Measurements from ENCODE around the gene SLC37A3. TPM values are rescaled to one million over a fixed set of nuclear protein-coding genes. Genes with fewer than 3 reads are reported as not detected.

Gene SLC37A3
- total RNA-seq, 1 experiment from 2014 or later: 52.7 TPM

DNA sequence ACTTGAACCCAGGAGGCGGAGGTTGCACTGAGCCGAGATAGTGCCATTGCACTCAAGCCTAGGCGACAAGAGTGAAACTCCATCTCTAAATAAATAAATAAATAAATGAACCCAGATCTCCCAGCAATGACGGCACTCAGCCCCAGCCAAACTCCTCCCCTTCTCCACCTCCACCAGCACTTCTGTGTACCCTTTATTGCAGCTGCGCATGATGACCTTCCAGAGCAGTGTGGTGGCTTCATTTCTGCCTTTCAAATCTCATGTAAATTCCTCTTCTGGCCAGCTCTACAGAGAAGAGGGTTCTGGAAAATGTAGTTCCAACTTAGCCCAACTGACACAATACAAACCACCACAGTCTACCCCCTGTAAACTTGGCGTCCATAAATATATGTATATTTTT is 108.5 kb downstream of the SLC37A3 start:
- Histone ChIP-seq H3K9ac (ENCODE audit: extremely low read depth, insufficient read length, low read length) (no peak overlapping the region), H4K5ac (ENCODE audit: insufficient read length, low read depth, low read length) (no peak overlapping the region), H2AFZ (ENCODE audit: low read length) (no peak overlapping the region), H2BK5ac (ENCODE audit: insufficient read length, low read length) (no peak overlapping the region), H3K23ac (ENCODE audit: insufficient read length, low read depth, low read length) (no peak overlapping the region), H2AK5ac (ENCODE audit: insufficient read length, low read length) (no peak overlapping the region), H3K79me1 (ENCODE audit: insufficient read depth, low read depth, low read length, poor library complexity, severe bottlenecking) (no peaks in the 10 kb centered on the region), H4K20me1 (ENCODE audit: control insufficient read depth, insufficient read depth, insufficient read length) (no peaks in the 10 kb centered on the region), H2BK120ac (ENCODE audit: low read depth, low read length, poor library complexity, severe bottlenecking) (no peak overlapping the region), H3K4me1 (ENCODE audit: insufficient read depth, low read length) (no peaks in the 10 kb centered on the region), H2BK15ac (ENCODE audit: low read depth, low read length) (no peak overlapping the region), H3T11ph (ENCODE audit: low read length) (no peak overlapping the region), H3K27ac (ENCODE audit: insufficient read length, low read depth, low read length) (no peak overlapping the region), H3K4me2 (ENCODE audit: insufficient read depth, insufficient read length, low read length) (no peak overlapping the region), H4K91ac (ENCODE audit: insufficient read length, low read depth, low read length) (no peak overlapping the region), H4K8ac (replicated peaks; ENCODE audit: insufficient read length, low read depth, low read length) (no peak overlapping the region), H3K14ac (ENCODE audit: insufficient read depth, low read length) (no peak overlapping the region; the same call in 1 of the 2 replicates), H3K4ac (ENCODE audit: low read depth, low read length) (no peak overlapping the region), H3K27me3 (ENCODE audit: insufficient read depth, low read length) (no peaks in the 10 kb centered on the region), H2BK12ac (ENCODE audit: insufficient read length, low read depth, low read length) (no peak overlapping the region), H3K23me2 (ENCODE audit: insufficient read length, low read depth, low read length, poor library complexity, severe bottlenecking) (no peaks in the 10 kb centered on the region), H2BK20ac (ENCODE audit: low read depth, low read length, poor library complexity, severe bottlenecking) (no peak overlapping the region), H3K9me3 (ENCODE audit: control insufficient read depth, low read depth, low read length) (no peaks in the 10 kb centered on the region), H3K18ac (ENCODE audit: insufficient read length, low read depth, low read length) (no peak overlapping the region), H3K56ac (ENCODE audit: insufficient read length, low read depth, low read length) (no peak overlapping the region), H3K79me2 (ENCODE audit: insufficient read depth, low read length) (no peaks in the 10 kb centered on the region)
- H3K27me3 Mint-ChIP-seq (ENCODE audit: low read depth): no peaks in the 10 kb centered on the region
- no peaks in the 10 kb centered on the region for H3K36me3 Mint-ChIP-seq (ENCODE audit: insufficient read depth in 1 of 3, low read depth in 3 of 3)
- no peaks in the 10 kb centered on the region for H3K4me1 Mint-ChIP-seq
- no peaks in the 10 kb centered on the region for H3K9me3 Mint-ChIP-seq
- no peak overlapping the region for H3K27ac Mint-ChIP-seq
- H3K4me3 Mint-ChIP-seq: no peak overlapping the region
- DNase-seq: no peak
- TF ChIP-seq, protein P1, sequence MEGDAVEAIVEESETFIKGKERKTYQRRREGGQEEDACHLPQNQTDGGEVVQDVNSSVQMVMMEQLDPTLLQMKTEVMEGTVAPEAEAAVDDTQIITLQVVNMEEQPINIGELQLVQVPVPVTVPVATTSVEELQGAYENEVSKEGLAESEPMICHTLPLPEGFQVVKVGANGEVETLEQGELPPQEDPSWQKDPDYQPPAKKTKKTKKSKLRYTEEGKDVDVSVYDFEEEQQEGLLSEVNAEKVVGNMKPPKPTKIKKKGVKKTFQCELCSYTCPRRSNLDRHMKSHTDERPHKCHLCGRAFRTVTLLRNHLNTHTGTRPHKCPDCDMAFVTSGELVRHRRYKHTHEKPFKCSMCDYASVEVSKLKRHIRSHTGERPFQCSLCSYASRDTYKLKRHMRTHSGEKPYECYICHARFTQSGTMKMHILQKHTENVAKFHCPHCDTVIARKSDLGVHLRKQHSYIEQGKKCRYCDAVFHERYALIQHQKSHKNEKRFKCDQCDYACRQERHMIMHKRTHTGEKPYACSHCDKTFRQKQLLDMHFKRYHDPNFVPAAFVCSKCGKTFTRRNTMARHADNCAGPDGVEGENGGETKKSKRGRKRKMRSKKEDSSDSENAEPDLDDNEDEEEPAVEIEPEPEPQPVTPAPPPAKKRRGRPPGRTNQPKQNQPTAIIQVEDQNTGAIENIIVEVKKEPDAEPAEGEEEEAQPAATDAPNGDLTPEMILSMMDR (conservative IDR thresholded peaks at IDR 0.05): no peak
- no CpG with 5 or more reads among the region's 6 CpGs for WGBS (ENCODE audit: extremely low coverage, insufficient read length, low lambda C conversion rate)

Data from H9 (cell line).